HepG2 (cell line): Measurements from ENCODE around the gene TRIM28. TPM values are rescaled to one million over a fixed set of nuclear protein-coding genes. Genes with fewer than 3 reads are reported as not detected.

Experiments used
- ATF3 ChIP-seq: sonication (generic); formaldehyde crosslinking; IDR thresholded peaks from 2 replicates; pipeline ENCODE4 v1.4.0; 2020; ENCODE audit warnings: missing genetic modification reagents
- E2F5 ChIP-seq: sonication (generic); formaldehyde crosslinking; conservative IDR thresholded peaks from 2 replicates; pipeline ENCODE4 v1.4.0; 2020; ENCODE audit warnings: missing genetic modification reagents
- ETV6 ChIP-seq: sonication (generic); formaldehyde crosslinking; conservative IDR thresholded peaks from 2 replicates; pipeline ENCODE4 v1.4.0; 2020; ENCODE audit warnings: missing genetic modification reagents
- FOXP1 ChIP-seq, 2 experiments: fragments of 450-650 bp in 1 of 2; IDR thresholded peaks; 2 replicates each; pipeline ENCODE4 v1.6.1; 2017 to 2018; ENCODE audit warnings: antibody characterized with exemption in 1 of 2
- GZF1 ChIP-seq: sonication (generic); formaldehyde crosslinking; IDR thresholded peaks from 2 replicates; pipeline ENCODE4 v1.5.1; 2020; ENCODE audit warnings: mild to moderate bottlenecking, missing genetic modification reagents
- HIC2 ChIP-seq: sonication (generic); formaldehyde crosslinking; IDR thresholded peaks from 2 replicates; pipeline ENCODE4 v1.9.0; 2022; ENCODE audit warnings: low read depth, missing genetic modification reagents
- HNF1B ChIP-seq: sonication (generic); formaldehyde crosslinking; IDR thresholded peaks from 2 replicates; pipeline ENCODE4 v1.5.1; 2020; ENCODE audit warnings: mild to moderate bottlenecking, moderate library complexity, missing genetic modification reagents
- HOMEZ ChIP-seq: IDR thresholded peaks from 2 replicates; pipeline ENCODE4 v1.6.1; 2016; ENCODE audit warnings: low read depth
- MTA3 ChIP-seq: sonication (generic); formaldehyde crosslinking; IDR thresholded peaks from 2 replicates; pipeline ENCODE4 v1.4.0; 2020; ENCODE audit warnings: missing genetic modification reagents
- MYC ChIP-seq: sonication (generic); formaldehyde crosslinking; IDR thresholded peaks from 2 replicates; pipeline ENCODE4 v1.9.0; 2021; ENCODE audit warnings: missing genetic modification reagents, borderline replicate concordance
- NCOA5 ChIP-seq: sonication (generic); formaldehyde crosslinking; IDR thresholded peaks from 2 replicates; pipeline ENCODE4 v1.4.0; 2020; ENCODE audit warnings: missing genetic modification reagents
- RCOR2 ChIP-seq: IDR thresholded peaks from 2 replicates; pipeline ENCODE4 v1.6.1; 2016; ENCODE audit warnings: missing biosample characterization, missing genetic modification reagents
- SNRNP70 ChIP-seq: fragments of 200-400 bp; formaldehyde crosslinking; IDR thresholded peaks from 2 replicates; pipeline ENCODE4 v1.6.1; 2017; ENCODE audit warnings: mild to moderate bottlenecking, low read depth, low read length, moderate library complexity
- STAT6 ChIP-seq: sonication (generic); formaldehyde crosslinking; IDR thresholded peaks from 2 replicates; pipeline ENCODE4 v1.4.0; 2020; ENCODE audit warnings: missing genetic modification reagents, mild to moderate bottlenecking, borderline replicate concordance
- ZNF567 ChIP-seq: sonication (generic); formaldehyde crosslinking; IDR thresholded peaks from 2 replicates; pipeline ENCODE4 v1.8.1; 2023; ENCODE audit warnings: mild to moderate bottlenecking, missing genetic modification reagents, borderline replicate concordance
- ZNF747 ChIP-seq: sonication (generic); formaldehyde crosslinking; IDR thresholded peaks from 2 replicates; pipeline ENCODE4 v1.8.1; 2023; ENCODE audit warnings: missing genetic modification reagents, mild to moderate bottlenecking, borderline replicate concordance
- polyA plus RNA-seq, 8 experiments: library from polyadenylated mRNA; depleted of rRNA in 3 of 8; stranded (reverse) in 7 of 8; unstranded in 1 of 8; fragments of >200 nt; fragmentation: Illumina TruSeq in 4 of 8; extraction: Trizol in 4 of 8; gene quantifications; 2 replicates each; pipeline versions ENCODE4 v1.2.1 to v1.2.3, GENCODE V29; 2011 to 2016; ENCODE audit warnings: low read depth in 4 of 8, missing spikeins in 1 of 8, mixed read lengths in 1 of 8; ENCODE audit not compliant: insufficient read depth in 1 of 8
- total RNA-seq, 5 experiments: library from RNA; depleted of rRNA; stranded (reverse); fragments of >200 nt; fragmentation: Illumina TruSeq; extraction: Trizol; gene quantifications; 2 replicates each; pipeline ENCODE4 v1.2.3, GENCODE V29; 2016; ENCODE audit warnings: low read depth in 1 of 5
- TF ChIP-seq, protein P1 (sequence below): sonication (generic); formaldehyde crosslinking; IDR thresholded peaks from 2 replicates; pipeline ENCODE4 v1.9.0; 2022; ENCODE audit warnings: missing genetic modification reagents, mild to moderate bottlenecking, borderline replicate concordance

TRIM28 gene
- total and polyA plus RNA-seq, 2 of the 13 experiments (the other 11 are each of a cell fraction or from before 2014, with no cell fraction given): 361 to 439 TPM

DNA sequence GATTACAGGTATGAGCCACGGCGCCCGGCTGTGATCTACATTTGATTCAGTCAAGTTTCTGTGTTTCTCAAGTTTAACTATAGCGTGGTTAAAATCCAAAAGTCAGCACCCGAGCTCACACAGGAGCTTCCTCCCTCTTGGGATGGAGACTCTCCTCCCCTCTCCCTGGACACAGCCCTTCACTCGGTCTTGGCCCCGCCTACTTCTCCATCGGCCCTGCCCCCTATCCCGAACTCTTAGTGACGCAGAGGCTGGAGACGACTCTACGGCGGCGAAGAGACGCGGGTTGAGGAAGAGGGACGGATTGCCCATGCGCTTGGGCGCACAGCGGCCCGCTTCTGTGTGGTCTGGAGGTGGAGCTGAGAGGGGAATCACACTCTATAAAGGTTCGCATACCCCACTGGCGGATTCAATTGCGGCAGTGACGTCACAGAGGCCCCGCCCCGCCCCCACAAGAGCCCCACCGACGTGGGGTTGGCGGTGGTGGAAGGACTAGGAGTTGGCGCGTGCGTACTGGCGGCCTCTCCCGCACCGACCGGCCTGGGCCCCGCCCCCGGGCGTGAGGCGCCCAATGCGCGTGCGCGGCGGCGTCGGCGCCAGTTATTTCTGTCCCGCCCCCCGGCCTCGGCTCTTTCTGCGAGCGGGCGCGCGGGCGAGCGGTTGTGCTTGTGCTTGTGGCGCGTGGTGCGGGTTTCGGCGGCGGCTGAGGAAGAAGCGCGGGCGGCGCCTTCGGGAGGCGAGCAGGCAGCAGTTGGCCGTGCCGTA is at the start of gene TRIM28 (continued):
- peak; percentile 82; the same call in 1 of the 2 replicates for TF ChIP-seq STAT6
- peak; percentile 87 for TF ChIP-seq MYC
- TF ChIP-seq HNF1B (CRISPR knock-in tag): peak; percentile 80
- no peak for TF ChIP-seq MTA3
- TF ChIP-seq NCOA5 (CRISPR knock-in tag): no peak
- TF ChIP-seq FOXP1 (IDR thresholded peaks at IDR 0.05): no peak
- no peak for TF ChIP-seq FOXP1 (CRISPR knock-in tag; IDR thresholded peaks at IDR 0.05)
- no peak; the same call in 1 of the 2 replicates for TF ChIP-seq ETV6 (CRISPR knock-in tag)
- TF ChIP-seq SNRNP70: no peak
- TF ChIP-seq ZNF567: 0 out of 2 replicates have a peak, but pooled peaks have one; percentile 65
- 0 out of 2 replicates have a peak, but pooled peaks have one; percentile 29 for TF ChIP-seq ATF3 (CRISPR knock-in tag)
- TF ChIP-seq RCOR2 (CRISPR knock-in tag): no peak
- peak; percentile 70 for TF ChIP-seq HOMEZ (CRISPR knock-in tag)
- TF ChIP-seq, protein P1, sequence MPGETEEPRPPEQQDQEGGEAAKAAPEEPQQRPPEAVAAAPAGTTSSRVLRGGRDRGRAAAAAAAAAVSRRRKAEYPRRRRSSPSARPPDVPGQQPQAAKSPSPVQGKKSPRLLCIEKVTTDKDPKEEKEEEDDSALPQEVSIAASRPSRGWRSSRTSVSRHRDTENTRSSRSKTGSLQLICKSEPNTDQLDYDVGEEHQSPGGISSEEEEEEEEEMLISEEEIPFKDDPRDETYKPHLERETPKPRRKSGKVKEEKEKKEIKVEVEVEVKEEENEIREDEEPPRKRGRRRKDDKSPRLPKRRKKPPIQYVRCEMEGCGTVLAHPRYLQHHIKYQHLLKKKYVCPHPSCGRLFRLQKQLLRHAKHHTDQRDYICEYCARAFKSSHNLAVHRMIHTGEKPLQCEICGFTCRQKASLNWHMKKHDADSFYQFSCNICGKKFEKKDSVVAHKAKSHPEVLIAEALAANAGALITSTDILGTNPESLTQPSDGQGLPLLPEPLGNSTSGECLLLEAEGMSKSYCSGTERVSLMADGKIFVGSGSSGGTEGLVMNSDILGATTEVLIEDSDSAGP (CRISPR knock-in tag): peak; percentile 52
- 0 out of 2 replicates have a peak, but pooled peaks have one; percentile 24 for TF ChIP-seq ZNF747 (CRISPR knock-in tag)
- peak; percentile 70 for TF ChIP-seq E2F5 (CRISPR knock-in tag)
- TF ChIP-seq GZF1 (CRISPR knock-in tag): no peak
- TF ChIP-seq HIC2: no peak
